GM12878 (cell line): ENCODE results near the gene RYR2.

ENCODE experiments used
- FOXM1 ChIP-seq: IDR thresholded peaks from 2 replicates; pipeline ENCODE4 v1.6.1; 2012; ENCODE audit warnings: low read depth, mild to moderate bottlenecking, inconsistent platforms, low read length, moderate library complexity
- KAT2A ChIP-seq: conservative IDR thresholded peaks from 2 replicates; pipeline ENCODE4 v1.6.1; 2011; ENCODE audit warnings: low read depth, low read length; ENCODE audit not compliant: control insufficient read depth
- POLR2A ChIP-seq: IDR thresholded peaks from 2 replicates; pipeline ENCODE4 v1.6.1; 2011; ENCODE audit warnings: low read depth, mild to moderate bottlenecking, low read length
- POLR2AphosphoS5 ChIP-seq: IDR thresholded peaks from 2 replicates; pipeline ENCODE4 v1.6.1; 2011; ENCODE audit warnings: mild to moderate bottlenecking, low read length, inconsistent platforms
- TF ChIP-seq, protein P1 (sequence below): IDR thresholded peaks from 2 replicates; pipeline ENCODE4 v1.6.1; 2012; ENCODE audit warnings: mild to moderate bottlenecking, low read depth, low read length

GRCh38 chr1:237042892-237043576 is 1.1 kb downstream of the RYR2 start:
- TF ChIP-seq, protein P1, sequence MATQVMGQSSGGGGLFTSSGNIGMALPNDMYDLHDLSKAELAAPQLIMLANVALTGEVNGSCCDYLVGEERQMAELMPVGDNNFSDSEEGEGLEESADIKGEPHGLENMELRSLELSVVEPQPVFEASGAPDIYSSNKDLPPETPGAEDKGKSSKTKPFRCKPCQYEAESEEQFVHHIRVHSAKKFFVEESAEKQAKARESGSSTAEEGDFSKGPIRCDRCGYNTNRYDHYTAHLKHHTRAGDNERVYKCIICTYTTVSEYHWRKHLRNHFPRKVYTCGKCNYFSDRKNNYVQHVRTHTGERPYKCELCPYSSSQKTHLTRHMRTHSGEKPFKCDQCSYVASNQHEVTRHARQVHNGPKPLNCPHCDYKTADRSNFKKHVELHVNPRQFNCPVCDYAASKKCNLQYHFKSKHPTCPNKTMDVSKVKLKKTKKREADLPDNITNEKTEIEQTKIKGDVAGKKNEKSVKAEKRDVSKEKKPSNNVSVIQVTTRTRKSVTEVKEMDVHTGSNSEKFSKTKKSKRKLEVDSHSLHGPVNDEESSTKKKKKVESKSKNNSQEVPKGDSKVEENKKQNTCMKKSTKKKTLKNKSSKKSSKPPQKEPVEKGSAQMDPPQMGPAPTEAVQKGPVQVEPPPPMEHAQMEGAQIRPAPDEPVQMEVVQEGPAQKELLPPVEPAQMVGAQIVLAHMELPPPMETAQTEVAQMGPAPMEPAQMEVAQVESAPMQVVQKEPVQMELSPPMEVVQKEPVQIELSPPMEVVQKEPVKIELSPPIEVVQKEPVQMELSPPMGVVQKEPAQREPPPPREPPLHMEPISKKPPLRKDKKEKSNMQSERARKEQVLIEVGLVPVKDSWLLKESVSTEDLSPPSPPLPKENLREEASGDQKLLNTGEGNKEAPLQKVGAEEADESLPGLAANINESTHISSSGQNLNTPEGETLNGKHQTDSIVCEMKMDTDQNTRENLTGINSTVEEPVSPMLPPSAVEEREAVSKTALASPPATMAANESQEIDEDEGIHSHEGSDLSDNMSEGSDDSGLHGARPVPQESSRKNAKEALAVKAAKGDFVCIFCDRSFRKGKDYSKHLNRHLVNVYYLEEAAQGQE: no peak
- TF ChIP-seq POLR2AphosphoS5: no peak
- no peak for TF ChIP-seq KAT2A
- no peak for TF ChIP-seq POLR2A
- no peak for TF ChIP-seq FOXM1
